ENCODE results near the gene CACNA1H.

The CACNA1H gene

DNA sequence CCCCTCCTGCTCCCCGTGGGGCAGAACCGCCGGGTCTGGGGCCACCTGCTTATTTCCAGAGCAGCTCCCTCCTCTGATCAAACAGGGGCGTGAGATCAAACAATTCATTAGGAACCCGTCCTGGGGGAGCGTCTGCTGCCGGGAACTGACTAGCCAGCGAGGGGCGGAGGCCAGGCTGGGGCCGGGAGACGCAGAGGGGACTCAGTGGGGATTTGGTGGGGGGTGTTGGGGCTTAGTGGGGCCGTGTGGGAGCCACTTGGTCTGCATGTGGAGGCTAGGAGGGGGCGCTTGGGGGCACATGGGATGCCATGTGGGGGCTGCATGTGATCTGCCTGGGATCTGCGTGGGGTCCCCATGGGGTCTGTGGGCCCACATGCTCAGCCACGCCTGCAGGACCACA lies 20.5 kb upstream of the CACNA1H start:
- DNase-seq (ENCODE audit: insufficient read length) (no peak), FAIRE-seq (no peak)
- TF ChIP-seq TAF1 (IDR thresholded peaks at IDR 0.05; ENCODE audit: borderline replicate concordance, low read depth, low read length) = no peak

DNA sequence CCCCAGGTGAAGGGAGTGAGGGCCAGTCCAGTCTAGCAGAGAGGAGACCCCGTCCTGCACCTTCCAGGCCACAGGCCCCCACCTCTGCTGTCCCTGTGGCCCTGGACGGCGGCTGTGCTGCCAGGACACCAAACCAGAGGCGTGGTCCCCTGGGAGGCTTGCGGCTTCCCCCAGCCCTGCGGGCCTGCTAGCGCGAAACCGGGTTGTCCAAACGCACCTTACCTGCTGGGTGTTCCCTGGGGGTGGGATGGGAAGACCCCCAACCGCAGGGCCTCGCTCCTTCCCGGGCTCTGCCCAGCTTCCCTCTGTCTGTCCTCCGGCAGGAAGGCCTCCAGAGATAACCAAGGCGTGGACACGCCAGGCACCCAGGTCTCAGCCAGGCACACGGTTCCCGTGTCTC lies 19.6 kb upstream of the CACNA1H start:
- TF ChIP-seq POLR2AphosphoS5 (IDR thresholded peaks at IDR 0.05; ENCODE audit: low read depth, low read length) = no peak
- no peak for TF ChIP-seq POLR2A (IDR thresholded peaks at IDR 0.05; ENCODE audit: low read depth, low read length)
- no peak for TF ChIP-seq TAF1 (IDR thresholded peaks at IDR 0.05; ENCODE audit: borderline replicate concordance, low read depth, low read length)
- no peak for FAIRE-seq
- no peak for DNase-seq (ENCODE audit: insufficient read length)

DNA sequence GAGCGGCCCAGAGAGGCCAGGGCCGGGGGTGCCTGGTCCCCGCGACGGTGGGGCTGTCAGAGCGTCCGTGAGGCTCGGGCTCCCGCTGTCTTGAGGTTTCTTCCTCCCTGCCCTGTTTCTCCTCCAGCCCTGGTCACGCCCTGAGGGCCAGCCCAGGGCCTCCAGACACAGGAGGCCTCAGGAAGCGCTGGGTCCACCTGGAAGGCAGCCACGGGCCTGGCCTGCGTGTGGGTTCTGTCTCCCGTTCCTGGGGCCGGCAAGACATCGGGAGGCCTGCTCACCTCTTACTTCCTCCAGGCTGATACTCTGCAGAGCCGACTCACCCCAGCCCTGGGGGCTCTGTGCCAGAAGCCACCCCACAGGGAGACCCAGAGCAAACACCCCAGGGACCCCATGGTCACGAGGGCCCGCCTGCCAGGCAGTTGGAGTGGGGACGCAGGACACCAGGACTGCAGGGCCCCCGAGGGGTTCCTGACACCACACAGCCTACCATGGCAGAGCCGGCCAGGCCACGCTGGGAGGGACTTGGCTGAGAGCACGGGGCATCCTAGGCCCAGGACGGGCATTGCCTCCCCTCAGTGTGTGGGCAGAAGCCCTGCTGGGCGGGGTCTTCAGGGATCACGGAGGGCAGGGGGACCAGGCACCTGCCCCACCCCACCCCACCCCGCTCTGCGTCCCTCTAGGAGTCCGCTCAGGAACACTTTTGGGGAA lies 18.9 kb upstream of the CACNA1H start:
- FAIRE-seq = no peak
- no peak for DNase-seq (ENCODE audit: insufficient read length)
- TF ChIP-seq TAF1 (IDR thresholded peaks at IDR 0.05; ENCODE audit: borderline replicate concordance, low read depth, low read length) = no peak
- no peak for TF ChIP-seq POLR2AphosphoS5 (IDR thresholded peaks at IDR 0.05; ENCODE audit: low read depth, low read length)
- TF ChIP-seq POLR2A (IDR thresholded peaks at IDR 0.05; ENCODE audit: low read depth, low read length) = no peak

DNA sequence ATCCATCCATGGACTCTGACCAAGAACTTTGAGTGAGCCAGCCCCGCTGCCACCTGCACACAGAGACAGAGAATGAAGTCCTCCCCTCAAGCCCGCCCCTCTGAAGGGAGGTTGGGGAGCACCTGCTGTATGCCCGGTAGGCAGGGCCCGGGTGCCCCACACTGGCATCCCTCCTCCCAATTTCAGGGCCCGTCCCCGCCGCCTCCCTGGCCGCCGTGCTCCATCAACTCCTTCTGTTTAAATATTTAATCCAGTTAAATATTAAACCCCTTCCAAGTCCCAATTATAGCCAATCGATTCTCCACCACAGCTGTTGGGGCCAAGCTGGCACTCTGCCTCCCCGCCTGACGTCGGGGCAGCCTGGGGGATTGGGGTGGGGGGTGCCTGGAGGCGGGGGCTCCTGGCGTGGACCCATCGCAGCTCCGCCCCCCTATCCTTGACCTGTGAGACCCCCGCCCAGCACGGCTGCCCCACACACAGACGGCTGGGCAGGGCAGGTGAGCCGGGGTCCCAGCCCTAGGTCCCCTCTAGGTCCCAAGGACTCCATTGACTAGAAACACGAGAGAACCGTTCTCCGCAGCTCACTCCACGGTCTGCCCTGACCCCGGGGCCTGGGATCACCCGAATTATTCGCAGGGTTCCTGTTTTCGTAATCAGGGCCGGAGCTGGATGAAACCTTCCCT lies 18.0 kb upstream of the CACNA1H start:
- FAIRE-seq = no peak
- TF ChIP-seq POLR2AphosphoS5 (IDR thresholded peaks at IDR 0.05; ENCODE audit: low read depth, low read length) (no peak), POLR2A (IDR thresholded peaks at IDR 0.05; ENCODE audit: low read depth, low read length) (no peak), TAF1 (IDR thresholded peaks at IDR 0.05; ENCODE audit: borderline replicate concordance, low read depth, low read length) (no peak)
- no peak for DNase-seq (ENCODE audit: insufficient read length)

DNA sequence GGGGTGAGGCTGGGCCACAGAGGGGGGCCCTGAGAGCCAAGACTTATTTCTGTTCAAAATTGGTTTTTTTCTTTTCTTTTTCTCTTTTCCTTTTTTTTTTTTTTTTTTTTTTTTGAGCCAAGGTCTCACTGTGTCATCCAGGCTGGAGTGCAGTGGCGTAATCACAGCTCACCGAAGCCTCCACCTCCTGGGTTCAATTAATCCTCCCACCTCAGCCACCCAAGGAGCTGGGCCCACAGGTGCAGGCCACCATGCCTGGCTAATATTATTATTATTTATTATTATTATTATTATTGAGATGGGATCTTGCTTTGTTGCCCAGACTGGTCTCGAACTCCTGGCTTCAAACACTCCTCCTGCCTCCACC lies 17.5 kb upstream of the CACNA1H start:
- no peak for DNase-seq (ENCODE audit: insufficient read length)
- no peak for TF ChIP-seq TAF1 (IDR thresholded peaks at IDR 0.05; ENCODE audit: borderline replicate concordance, low read depth, low read length)
- TF ChIP-seq POLR2AphosphoS5 (IDR thresholded peaks at IDR 0.05; ENCODE audit: low read depth, low read length) = no peak
- TF ChIP-seq POLR2A (IDR thresholded peaks at IDR 0.05; ENCODE audit: low read depth, low read length) = no peak
- FAIRE-seq = no peak

DNA sequence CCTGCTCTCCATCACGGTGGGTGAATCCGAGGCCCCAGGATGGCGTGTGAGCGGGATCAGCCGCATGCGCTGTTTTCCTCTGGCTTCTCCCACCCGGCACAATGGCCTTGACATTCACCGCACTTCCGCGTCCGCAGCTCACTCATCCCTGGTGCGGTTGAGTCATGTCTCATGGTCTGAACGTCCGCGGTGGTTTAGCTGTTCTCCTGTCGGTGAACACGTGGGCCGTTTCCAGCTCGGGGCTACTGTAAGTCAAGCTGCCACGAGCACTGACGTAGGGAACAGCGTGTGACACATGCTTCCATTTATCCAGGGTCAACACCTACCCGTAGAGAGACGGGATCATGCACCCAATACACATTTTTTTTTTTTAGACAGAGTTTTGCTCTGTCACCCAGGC lies 15.3 kb upstream of the CACNA1H start:
- FAIRE-seq = no peak
- TF ChIP-seq POLR2A (IDR thresholded peaks at IDR 0.05; ENCODE audit: low read depth, low read length) (no peak), POLR2AphosphoS5 (IDR thresholded peaks at IDR 0.05; ENCODE audit: low read depth, low read length) (no peak), TAF1 (IDR thresholded peaks at IDR 0.05; ENCODE audit: borderline replicate concordance, low read depth, low read length) (no peak)
- no peak for DNase-seq (ENCODE audit: insufficient read length)

DNA sequence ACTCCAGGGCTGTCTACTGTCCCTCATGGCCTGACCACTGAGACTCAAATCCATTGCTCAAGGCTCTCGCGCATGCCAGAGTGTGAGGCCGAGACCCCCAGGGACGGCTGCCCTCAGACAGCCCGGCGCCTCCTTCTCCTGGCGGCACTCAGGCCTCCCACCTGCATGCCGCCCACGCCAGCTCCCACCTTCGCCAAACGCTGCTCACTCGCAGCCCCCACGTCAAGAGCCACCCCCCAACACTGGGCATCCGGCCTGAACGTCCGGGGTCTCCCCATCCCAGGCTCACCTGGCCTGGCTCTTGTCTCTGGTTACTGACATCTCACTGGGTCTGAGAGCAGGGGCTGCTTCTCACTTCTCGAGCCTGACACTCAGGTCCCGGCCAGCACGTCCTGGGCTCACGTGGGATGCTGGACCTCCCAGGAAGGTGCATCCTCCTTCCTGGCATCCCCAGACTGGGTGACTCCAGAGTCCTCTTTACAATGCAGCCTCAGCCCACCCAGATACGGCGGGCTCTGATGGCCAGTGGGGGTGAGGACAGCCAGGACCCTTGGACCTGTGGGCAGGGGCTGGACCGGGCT lies 12.2 kb upstream of the CACNA1H start:
- DNase-seq (ENCODE audit: insufficient read length) = no peak
- FAIRE-seq = no peak
- TF ChIP-seq TAF1 (IDR thresholded peaks at IDR 0.05; ENCODE audit: borderline replicate concordance, low read depth, low read length) = no peak
- no peak for TF ChIP-seq POLR2A (IDR thresholded peaks at IDR 0.05; ENCODE audit: low read depth, low read length)
- no peak for TF ChIP-seq POLR2AphosphoS5 (IDR thresholded peaks at IDR 0.05; ENCODE audit: low read depth, low read length)

DNA sequence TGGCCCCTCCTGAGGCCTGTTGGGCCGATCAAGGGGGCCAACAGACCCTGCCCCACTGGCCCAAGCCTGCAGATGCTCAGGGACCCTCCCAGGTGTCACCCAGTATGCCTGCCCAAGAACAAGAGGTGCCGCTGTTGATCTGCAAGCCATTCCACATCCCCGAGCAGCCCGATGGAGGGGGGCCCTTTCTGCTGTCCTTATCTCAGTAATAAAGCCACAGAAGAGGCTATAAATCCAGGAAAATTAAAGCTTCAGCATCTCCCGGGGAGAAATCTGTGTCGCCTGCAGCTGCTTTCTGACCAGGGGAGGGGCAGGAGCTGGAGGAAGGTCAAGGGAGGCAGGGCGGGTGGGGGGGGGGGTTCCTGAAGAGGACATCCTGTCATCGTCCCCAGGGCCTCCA lies 11.7 kb upstream of the CACNA1H start:
- DNase-seq (ENCODE audit: insufficient read length) (no peak), FAIRE-seq (no peak)
- TF ChIP-seq POLR2A (IDR thresholded peaks at IDR 0.05; ENCODE audit: low read depth, low read length) (no peak), TAF1 (IDR thresholded peaks at IDR 0.05; ENCODE audit: borderline replicate concordance, low read depth, low read length) (no peak), POLR2AphosphoS5 (IDR thresholded peaks at IDR 0.05; ENCODE audit: low read depth, low read length) (no peak)

DNA sequence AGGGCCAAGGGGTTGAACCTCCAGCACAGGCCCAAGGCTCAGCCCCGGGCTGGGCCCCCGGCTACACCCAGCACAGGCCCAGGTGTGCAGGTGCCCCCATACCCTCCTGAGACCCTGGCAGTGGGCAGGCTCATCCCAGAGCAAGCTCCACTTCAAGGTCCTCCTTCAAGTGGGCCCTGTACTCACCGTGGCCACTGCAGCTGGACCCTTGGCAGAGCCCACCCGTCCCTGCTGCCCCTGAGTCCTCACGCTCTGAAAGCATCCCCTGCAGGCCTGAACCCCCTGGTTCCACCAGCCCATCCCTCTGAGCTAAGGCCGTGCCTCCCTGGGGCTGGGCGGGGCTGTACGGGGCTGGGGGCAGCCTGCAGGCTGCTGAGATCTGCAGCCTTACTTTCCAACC lies 11.2 kb upstream of the CACNA1H start:
- TF ChIP-seq POLR2A (IDR thresholded peaks at IDR 0.05; ENCODE audit: low read depth, low read length) = no peak
- TF ChIP-seq POLR2AphosphoS5 (IDR thresholded peaks at IDR 0.05; ENCODE audit: low read depth, low read length) = no peak
- TF ChIP-seq TAF1 (IDR thresholded peaks at IDR 0.05; ENCODE audit: borderline replicate concordance, low read depth, low read length) = no peak
- DNase-seq (ENCODE audit: insufficient read length) (no peak), FAIRE-seq (no peak)

DNA sequence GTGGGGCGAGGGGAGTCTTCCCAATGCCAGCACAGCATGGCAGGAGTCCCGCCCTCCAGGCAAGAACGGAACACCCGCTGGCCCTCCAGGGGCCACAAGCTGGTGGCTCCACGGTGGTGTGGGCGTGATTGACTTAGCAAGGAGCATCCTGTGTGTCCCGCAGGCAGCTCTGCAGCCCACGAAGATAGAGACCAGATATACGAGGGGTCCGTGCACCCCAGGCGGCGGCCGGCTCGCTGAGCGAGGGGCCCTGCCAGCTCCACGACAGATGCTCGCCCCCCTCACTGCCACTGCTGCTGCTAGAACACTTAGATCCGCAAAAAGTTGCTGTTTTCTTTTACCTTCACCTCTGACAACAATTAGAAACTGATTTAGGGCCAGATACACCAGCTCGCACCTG lies 10.0 kb upstream of the CACNA1H start:
- DNase-seq (ENCODE audit: insufficient read length) (no peak), FAIRE-seq (no peak)
- TF ChIP-seq POLR2AphosphoS5 (IDR thresholded peaks at IDR 0.05; ENCODE audit: low read depth, low read length) (no peak), TAF1 (IDR thresholded peaks at IDR 0.05; ENCODE audit: borderline replicate concordance, low read depth, low read length) (no peak), POLR2A (IDR thresholded peaks at IDR 0.05; ENCODE audit: low read depth, low read length) (no peak)

DNA sequence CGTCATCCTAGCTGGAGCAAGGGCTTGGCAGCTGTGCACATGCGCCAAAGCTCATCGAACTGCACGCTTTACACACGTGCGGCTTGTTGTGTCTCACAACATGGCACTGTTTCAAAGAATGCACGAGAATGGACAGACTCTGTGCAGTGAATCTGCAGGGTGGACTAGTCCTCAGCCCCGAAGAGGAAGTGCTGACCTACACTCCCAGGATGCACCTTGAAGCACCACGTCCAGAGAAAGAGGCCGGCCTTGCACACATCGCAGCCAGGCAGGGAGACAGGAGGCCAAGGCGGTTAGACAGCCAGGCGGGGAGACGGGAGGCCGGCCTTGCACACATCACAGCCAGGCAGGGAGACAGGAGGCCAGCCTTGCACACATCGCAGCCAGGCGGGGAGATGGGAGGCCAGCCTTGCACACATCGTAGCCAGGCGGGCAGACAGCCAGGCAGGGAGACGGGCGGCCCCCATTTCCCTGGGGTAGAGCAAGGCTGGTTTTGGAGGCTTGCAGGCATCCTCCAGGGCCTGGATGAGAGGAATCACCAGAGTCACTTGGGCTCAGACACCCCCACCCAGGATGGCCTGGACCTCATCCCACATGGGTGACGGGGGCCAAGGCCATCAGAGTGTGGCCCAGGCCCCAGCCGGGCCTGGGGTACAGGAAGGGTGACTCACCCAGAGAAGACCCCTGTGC lies 9.0 kb upstream of the CACNA1H start:
- FAIRE-seq (no peak), DNase-seq (ENCODE audit: insufficient read length) (no peak)
- TF ChIP-seq POLR2A (IDR thresholded peaks at IDR 0.05; ENCODE audit: low read depth, low read length) (no peak), POLR2AphosphoS5 (IDR thresholded peaks at IDR 0.05; ENCODE audit: low read depth, low read length) (no peak), TAF1 (IDR thresholded peaks at IDR 0.05; ENCODE audit: borderline replicate concordance, low read depth, low read length) (no peak)
